Measurements from ENCODE around the gene HSPB7.

GRCh38 chr1:16051039-16051438 is 33.2 kb upstream of the HSPB7 start:
- TF ChIP-seq CTCF (IDR thresholded peaks at IDR 0.05) (no peak), EZH2 (IDR thresholded peaks at IDR 0.05) (no peak)
